Stimulated activated naive CD8-positive, alpha-beta T cell treated with anti-CD3 and anti-CD28 coated beads, Interleukin-15, Interleukin-2, amounts not matched to agents 100 ng/mL and 50 ng/mL, for 24 hours (primary cell): Measurements from ENCODE around the gene TMEM132E.

Experiments used
- H3K27ac Mint-ChIP-seq: one replicate; pipeline ENCODE4 v1.8.0; 2021; ENCODE audit warnings: mild to moderate bottlenecking, mixed read lengths
- H3K27me3 Mint-ChIP-seq: one replicate; pipeline ENCODE4 v1.8.0; 2021; ENCODE audit warnings: mixed read lengths
- H3K36me3 Mint-ChIP-seq: one replicate; pipeline ENCODE4 v1.8.0; 2021; ENCODE audit warnings: low read depth, mixed read lengths
- H3K4me1 Mint-ChIP-seq: one replicate; pipeline ENCODE4 v1.8.0; 2021; ENCODE audit warnings: low read depth, mixed read lengths
- H3K4me3 Mint-ChIP-seq: one replicate; pipeline ENCODE4 v1.8.0; 2021; ENCODE audit warnings: mild to moderate bottlenecking, mixed read lengths
- H3K9me3 Mint-ChIP-seq: one replicate; pipeline ENCODE4 v1.8.0; 2021; ENCODE audit warnings: mixed read lengths

TMEM132E gene

DNA sequence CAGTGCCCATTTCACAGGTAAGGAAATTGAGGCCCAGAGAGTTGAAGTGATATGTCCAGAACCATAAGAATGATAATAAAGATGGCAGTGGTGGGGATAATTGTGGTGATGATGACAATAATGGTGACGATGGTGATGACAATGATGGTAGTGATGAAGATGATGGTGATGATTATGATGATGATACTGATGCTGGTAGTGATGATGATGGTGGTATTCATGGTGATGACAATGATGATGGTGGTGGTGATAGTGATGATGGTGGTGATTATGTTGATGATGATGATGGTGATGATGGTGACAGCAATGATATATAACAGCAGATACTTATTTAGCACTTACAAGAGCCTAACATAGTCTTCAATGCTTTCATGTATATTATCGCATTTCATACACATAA lies 18.1 kb upstream of the TMEM132E start:
- Mint-ChIP-seq H3K4me1 (no peaks in the 10 kb centered on the region), H3K4me3 (no peak overlapping the region), H3K27ac (no peak overlapping the region), H3K27me3 (peaks cover 17% of the 10 kb centered on the region), H3K36me3 (no peaks in the 10 kb centered on the region), H3K9me3 (no peaks in the 10 kb centered on the region)

DNA sequence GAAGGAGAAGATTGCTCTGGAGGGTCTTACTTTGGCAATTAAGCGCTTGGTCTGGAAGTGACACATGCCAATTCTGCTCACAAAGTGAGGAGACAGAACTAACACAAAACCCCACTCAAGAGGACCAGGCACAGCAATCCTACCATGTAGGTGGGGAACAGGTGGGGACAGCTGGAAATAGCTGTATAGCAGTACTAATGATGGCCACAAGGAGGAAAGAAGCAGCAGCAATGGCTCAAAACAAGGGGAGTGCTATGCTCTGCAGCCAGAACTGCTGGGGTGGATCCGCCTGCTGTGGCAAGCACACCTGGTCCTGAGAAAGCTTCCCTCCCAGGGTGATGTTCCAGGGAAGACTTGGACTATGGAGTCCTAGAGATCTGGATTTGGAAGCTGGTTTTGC lies 17.0 kb upstream of the TMEM132E start:
- Mint-ChIP-seq H3K27me3 (peaks cover 17% of the 10 kb centered on the region), H3K4me1 (no peaks in the 10 kb centered on the region), H3K36me3 (no peaks in the 10 kb centered on the region), H3K9me3 (no peaks in the 10 kb centered on the region), H3K4me3 (no peak overlapping the region), H3K27ac (no peak overlapping the region)

DNA sequence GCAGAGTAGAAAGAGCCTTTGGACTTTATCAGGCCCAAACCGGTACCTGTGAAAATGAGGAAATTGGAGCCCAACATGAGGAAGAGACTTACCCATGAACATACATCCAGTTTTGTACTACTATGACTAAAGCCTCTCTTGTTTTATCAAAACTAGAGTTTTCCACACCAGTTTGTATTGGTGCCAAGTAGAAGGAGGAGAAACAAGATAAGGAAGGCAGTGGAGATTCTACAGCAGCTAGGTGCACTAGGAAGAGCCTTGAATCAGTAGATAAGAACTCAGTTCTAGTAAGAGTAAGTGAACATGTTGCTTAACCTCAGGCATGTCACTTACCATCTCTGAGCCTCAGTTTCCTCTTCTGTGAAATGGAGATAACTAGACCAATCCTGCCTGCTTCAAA lies 13.7 kb upstream of the TMEM132E start:
- Mint-ChIP-seq H3K9me3 (no peaks in the 10 kb centered on the region), H3K27ac (no peak overlapping the region), H3K4me3 (no peak overlapping the region)

DNA sequence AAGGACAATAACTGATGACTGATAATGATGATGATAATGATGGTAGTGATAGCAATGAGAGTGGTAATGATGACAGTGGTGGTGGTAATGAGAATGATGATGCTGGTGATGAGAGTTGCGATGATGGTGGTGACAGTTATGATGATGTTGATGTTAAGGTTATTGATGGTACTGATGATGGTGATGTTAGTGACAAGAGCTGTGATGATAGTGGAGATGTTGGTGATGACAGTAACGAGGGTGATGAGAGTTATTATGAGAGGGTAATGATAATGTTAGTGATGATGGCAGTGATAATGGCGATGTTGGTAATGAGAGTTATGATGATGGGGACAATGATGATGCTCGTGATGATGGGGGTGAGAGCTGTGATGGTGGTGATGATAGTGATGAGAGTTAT lies 13.2 kb upstream of the TMEM132E start:
- Mint-ChIP-seq H3K36me3 (no peaks in the 10 kb centered on the region), H3K27me3 (peaks cover 25% of the 10 kb centered on the region), H3K27ac (no peak overlapping the region), H3K4me3 (no peak overlapping the region), H3K9me3 (no peaks in the 10 kb centered on the region), H3K4me1 (no peaks in the 10 kb centered on the region)

More for the DNA sequence above, 13.7 kb upstream of the TMEM132E start:
- Mint-ChIP-seq H3K36me3 (no peaks in the 10 kb centered on the region), H3K27me3 (peaks cover 23% of the 10 kb centered on the region), H3K4me1 (no peaks in the 10 kb centered on the region)

DNA sequence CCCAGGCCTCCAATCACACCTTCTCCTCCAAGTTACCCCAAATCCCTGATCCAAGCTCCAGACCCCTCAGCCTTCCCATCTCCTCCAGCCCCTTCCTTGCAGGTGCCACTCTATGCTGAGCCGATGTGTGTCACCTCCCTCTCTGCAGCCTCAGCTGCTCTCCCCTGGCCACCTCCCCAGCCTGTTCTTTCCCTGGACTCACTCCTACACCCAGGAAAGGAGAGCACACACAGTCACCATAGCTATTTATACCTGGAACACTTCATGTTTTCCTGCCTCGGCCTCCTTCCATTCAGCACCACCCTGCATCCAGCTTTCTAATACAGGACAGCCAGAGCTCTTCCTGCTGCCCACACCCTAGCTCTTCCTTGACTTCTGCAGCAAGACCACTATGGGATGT lies 12.5 kb upstream of the TMEM132E start:
- Mint-ChIP-seq H3K36me3 (no peaks in the 10 kb centered on the region), H3K4me1 (no peaks in the 10 kb centered on the region), H3K27ac (no peak overlapping the region), H3K27me3 (peaks cover 26% of the 10 kb centered on the region), H3K9me3 (no peaks in the 10 kb centered on the region), H3K4me3 (no peak overlapping the region)

DNA sequence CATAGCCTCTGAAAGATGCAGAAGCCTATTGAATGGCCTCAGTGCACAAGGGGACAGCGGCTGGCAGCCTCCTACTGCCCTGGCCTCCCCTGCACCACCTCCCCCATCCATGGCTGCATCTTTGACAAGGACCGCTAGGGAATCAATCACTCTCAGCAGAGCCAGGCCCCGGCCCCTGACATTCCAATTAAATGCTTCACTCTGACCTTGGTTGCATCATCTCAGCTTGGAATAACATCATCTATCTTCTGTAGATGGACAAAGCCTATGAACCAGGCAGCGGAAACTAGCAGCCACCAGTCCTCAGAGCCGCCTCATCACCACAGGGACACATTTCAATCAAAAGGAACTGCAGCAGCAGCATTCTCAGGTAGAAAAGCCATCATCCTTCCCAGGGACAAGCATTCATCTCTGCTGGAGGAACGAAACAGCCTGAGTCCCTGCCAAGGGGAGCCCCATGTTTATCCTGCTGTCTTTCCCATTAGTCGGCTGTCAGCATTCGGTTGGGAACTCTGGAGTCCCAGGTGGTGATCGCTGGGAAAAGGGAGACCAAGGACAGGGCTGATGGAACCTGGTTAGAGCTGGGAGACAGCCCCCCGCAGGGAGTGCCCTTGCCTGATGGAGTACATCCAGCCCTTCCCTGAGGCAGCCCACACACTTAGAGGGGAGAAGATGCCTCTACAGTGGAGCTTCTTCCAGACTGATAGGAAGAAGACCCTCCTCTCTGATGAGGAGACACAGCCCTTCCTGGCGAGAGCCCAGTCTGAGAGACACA lies 11.5 kb upstream of the TMEM132E start:
- H3K4me3 Mint-ChIP-seq = no peak overlapping the region
- H3K9me3 Mint-ChIP-seq = no peaks in the 10 kb centered on the region
- H3K36me3 Mint-ChIP-seq = no peaks in the 10 kb centered on the region
- no peaks in the 10 kb centered on the region for H3K4me1 Mint-ChIP-seq
- H3K27me3 Mint-ChIP-seq = peaks cover 35% of the 10 kb centered on the region
- no peak overlapping the region for H3K27ac Mint-ChIP-seq

DNA sequence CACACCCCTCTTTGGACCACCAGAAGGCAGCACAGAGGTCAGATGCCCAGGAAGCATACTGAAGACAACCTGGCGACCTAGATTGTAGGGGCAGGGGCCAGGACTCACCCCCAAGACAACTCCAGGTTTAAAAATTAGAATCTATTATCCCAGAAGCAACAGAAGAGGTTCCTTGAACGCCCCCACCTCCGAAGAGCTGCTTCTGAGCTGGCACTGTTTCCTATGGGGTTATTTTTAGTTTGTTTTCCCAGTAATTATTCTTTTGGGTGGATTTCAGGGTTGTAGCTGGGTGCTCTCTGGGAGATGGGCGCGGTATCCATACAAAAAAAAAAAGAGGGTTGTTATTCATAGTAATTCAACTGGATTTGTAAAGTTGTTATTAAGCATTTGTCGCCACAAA lies 10.4 kb upstream of the TMEM132E start:
- Mint-ChIP-seq H3K27ac (no peak overlapping the region), H3K27me3 (peaks cover 37% of the 10 kb centered on the region), H3K36me3 (no peaks in the 10 kb centered on the region), H3K4me1 (no peaks in the 10 kb centered on the region), H3K4me3 (no peak overlapping the region), H3K9me3 (no peaks in the 10 kb centered on the region)

DNA sequence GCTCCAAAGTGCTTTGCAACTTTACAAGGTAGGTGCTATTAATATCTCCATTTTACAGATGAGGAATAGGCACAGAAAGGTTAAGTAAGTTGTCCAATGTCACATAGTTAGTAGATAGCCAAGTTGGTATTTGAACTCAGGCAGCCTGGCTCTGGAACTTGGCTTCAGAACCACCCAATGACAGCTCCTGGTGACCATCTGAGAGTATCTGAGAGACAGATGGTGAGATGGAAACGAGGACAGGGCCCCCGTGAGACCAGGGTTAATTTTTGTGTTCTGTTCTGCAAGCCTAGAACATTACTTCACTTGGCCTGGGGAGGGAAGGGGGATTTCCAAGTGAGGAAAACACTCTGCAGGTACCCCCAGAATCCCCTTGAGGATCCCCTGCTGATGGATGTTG lies 9.8 kb upstream of the TMEM132E start:
- no peak overlapping the region for H3K4me3 Mint-ChIP-seq
- no peaks in the 10 kb centered on the region for H3K36me3 Mint-ChIP-seq
- H3K4me1 Mint-ChIP-seq = no peaks in the 10 kb centered on the region
- H3K27ac Mint-ChIP-seq = no peak overlapping the region
- peaks cover 39% of the 10 kb centered on the region for H3K27me3 Mint-ChIP-seq
- no peaks in the 10 kb centered on the region for H3K9me3 Mint-ChIP-seq

DNA sequence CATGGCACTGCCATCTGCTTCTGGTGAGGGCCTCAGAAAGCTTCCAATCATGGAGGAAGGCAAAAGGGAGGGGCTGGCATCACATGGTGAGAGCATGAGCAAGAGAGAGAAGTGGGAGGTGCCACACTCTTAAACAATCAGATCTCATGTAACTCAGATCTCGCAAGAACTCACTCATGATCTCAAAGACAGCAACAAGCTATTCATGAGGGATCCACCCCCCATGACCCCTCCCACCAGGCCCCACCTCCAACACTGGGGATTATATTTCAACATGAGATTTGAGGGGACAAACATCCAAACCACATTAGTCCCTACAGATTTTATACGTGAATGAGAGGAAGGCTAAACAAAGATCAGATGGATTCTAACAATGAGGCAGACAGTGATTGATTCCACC lies 8.9 kb upstream of the TMEM132E start:
- H3K27ac Mint-ChIP-seq = no peak overlapping the region
- no peaks in the 10 kb centered on the region for H3K9me3 Mint-ChIP-seq
- no peaks in the 10 kb centered on the region for H3K4me1 Mint-ChIP-seq
- no peaks in the 10 kb centered on the region for H3K36me3 Mint-ChIP-seq
- peaks cover 45% of the 10 kb centered on the region for H3K27me3 Mint-ChIP-seq
- H3K4me3 Mint-ChIP-seq = no peak overlapping the region

DNA sequence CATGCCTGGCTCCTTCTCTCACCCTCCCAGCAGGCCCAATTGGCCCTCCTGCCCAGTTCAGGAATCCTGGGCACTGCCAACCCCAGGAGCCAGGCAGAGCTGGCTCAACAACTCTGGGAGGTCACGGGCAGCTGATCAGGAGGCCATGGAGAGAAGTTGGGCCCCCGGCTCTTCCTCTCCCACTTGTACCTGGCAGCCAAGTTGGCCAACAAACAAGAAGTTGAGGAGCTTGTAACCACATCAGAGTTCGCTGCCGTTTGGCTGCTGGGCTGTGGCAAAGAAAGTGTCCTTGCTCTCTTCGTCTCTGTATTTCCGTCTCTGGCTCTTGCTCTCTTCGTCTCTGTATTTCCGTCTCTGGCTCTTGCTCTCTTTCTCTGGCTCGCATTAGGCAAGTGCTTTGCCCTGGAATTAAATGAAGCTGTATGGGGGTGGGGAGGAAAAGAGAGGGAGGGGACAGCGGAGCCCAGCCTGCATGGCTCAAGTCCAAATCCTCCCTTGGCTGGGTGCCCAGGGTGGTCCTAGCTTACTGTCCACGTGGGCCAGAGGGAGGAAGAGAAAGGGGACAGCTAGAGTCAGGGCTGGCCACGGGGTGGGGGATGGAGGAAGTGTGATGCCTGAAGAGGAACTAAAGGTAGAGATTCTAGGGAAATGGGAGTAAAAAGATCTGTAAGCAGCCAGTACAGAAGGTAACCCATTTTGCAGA lies 7.8 kb upstream of the TMEM132E start:
- Mint-ChIP-seq H3K9me3 (no peaks in the 10 kb centered on the region), H3K4me3 (no peak overlapping the region), H3K36me3 (no peaks in the 10 kb centered on the region), H3K27me3 (peaks cover 52% of the 10 kb centered on the region), H3K27ac (no peak overlapping the region), H3K4me1 (no peaks in the 10 kb centered on the region)

DNA sequence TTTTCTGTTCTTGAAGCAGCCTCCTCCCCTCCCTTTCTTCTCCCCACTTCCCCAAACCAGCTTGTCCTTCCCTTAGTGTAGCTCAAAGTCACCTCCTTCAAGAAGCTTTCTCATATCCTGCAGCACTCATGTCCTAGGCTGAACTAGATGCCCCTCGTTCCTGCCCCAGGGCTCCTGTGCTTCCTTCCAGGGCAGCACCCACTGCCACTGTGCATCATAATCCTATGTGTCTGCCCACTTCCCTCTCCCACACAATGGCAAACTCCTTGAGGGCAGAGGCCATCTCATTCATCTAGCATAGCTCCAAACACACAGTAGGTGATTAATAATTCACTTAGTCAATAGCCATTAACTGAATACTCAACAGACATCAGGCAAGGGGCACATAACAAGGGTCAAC lies 6.9 kb upstream of the TMEM132E start:
- no peak overlapping the region for H3K27ac Mint-ChIP-seq
- H3K36me3 Mint-ChIP-seq = no peaks in the 10 kb centered on the region
- no peaks in the 10 kb centered on the region for H3K4me1 Mint-ChIP-seq
- no peak overlapping the region for H3K4me3 Mint-ChIP-seq
- H3K9me3 Mint-ChIP-seq = no peaks in the 10 kb centered on the region
- H3K27me3 Mint-ChIP-seq = peaks cover 61% of the 10 kb centered on the region

DNA sequence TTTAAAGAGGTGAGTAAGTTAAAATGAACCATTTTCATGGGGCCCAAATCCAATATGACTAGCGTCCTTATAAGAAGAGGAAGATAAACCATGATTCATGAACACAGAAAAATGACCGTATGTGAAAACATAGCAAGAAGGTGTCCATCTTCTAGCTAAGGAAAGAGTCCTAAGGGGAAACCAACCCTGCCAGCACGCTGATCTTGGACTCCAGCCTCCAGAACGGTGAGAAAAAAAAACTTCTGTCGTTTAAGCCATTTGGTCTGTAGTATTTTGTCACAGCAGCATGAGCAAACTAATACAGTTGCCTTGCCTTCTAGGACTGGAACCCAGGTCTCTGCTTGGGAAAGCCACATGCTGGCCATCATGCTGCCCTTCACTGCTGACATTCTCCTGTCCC lies 4.2 kb upstream of the TMEM132E start:
- Mint-ChIP-seq H3K9me3 (no peaks in the 10 kb centered on the region), H3K36me3 (no peaks in the 10 kb centered on the region), H3K27ac (no peak overlapping the region), H3K4me3 (no peak overlapping the region), H3K4me1 (peaks cover 9% of the 10 kb centered on the region), H3K27me3 (peaks cover 80% of the 10 kb centered on the region)

DNA sequence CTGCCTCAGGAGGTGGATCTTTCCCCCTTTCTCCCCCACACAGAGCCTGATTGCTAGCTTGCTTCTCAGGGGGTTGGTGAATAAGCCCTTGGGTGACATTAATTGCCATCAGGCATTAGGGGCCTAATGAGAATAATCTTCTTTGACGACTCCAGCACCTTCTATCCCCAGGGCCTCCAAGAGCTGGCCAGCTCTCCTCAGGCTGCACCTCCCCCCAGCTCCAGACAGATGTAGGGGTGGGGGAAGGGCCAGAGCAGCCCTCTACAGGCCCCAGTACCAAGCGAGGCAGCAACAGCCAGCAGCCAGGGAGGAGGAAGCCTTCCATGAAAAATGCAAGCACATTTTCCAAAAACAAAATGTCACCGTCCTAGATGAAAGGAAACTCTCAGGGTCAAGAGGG lies 1.4 kb upstream of the TMEM132E start:
- Mint-ChIP-seq H3K36me3 (no peaks in the 10 kb centered on the region), H3K9me3 (no peaks in the 10 kb centered on the region), H3K4me3 (no peak overlapping the region), H3K27me3 (peaks cover 74% of the 10 kb centered on the region), H3K4me1 (peaks cover 13% of the 10 kb centered on the region), H3K27ac (no peak overlapping the region)

DNA sequence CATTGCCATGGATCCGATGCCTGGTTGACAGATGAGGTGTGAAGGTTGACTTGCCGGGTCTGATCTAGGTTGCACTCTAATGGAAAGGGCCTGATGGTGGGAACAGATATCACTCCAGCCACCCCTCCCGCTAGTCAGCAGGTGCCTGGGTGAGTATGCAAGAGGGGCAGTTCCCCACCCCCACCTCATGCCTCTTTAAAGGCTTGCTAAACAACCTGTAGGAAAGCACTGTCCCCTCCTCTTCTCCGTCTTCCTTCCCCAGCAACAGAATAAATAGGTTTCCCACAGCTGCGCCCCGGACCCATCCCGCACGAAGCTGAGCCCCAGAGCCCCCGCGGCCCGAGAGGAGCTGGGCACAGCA lies 746 bp upstream of the TMEM132E start:
- H3K27ac Mint-ChIP-seq = no peak overlapping the region

DNA sequence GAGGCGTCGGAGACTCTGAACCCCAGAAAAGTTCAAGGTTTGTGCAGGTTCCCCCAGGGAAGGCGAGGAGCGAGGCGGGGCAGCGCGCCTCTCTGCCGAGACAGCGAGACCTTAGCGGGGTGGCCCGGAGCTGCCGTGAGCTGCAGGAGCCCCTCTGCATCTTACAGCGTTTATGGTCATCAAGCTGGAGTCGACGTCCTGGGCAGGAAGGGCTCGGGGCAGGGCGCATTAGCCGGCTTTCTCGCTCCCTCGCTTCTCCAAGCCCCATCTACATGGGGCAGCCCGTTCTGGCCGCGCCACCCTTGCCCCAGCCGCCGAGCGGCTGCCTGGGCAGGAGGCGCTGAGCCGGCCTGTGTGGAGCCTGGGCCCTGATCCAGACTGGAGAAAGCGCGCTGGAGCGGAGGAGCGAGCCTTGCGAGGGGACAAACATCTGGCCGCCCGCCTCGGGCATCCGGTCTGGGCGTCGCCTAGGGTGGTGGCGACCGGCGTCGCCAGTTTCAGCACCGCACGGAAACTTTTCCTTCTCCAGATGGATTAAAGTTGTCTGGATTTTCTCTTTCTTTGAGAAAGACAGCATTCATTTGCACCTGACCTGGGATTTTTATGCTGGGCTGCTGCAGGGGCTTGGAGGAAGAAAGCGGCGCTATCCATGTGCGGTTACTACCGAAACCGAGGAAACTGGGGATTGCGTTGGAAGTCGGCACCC lies 750 bp downstream of the TMEM132E start:
- Mint-ChIP-seq H3K27me3 (peaks cover 76% of the 10 kb centered on the region), H3K27ac (no peak overlapping the region), H3K9me3 (no peaks in the 10 kb centered on the region), H3K36me3 (no peaks in the 10 kb centered on the region), H3K4me3 (peak overlapping the region; percentile 43), H3K4me1 (peaks cover 13% of the 10 kb centered on the region)

More for the DNA sequence above, 746 bp upstream of the TMEM132E start:
- peaks cover 13% of the 10 kb centered on the region for H3K4me1 Mint-ChIP-seq
- H3K27me3 Mint-ChIP-seq = peaks cover 74% of the 10 kb centered on the region
- H3K36me3 Mint-ChIP-seq = no peaks in the 10 kb centered on the region
- peak overlapping the region; percentile 45 for H3K4me3 Mint-ChIP-seq
- no peaks in the 10 kb centered on the region for H3K9me3 Mint-ChIP-seq
